GM19467 (cell line): ENCODE measurements around the gene TBRG1.

Experiments
- ATAC-seq: cut with Tn5 transposase; IDR thresholded peaks from one replicate; pipeline ENCODE4 v1.9.1; 2021; ENCODE audit warnings: mild to moderate bottlenecking, moderate library complexity; ENCODE audit not compliant: unreplicated experiment

TBRG1 gene

DNA sequence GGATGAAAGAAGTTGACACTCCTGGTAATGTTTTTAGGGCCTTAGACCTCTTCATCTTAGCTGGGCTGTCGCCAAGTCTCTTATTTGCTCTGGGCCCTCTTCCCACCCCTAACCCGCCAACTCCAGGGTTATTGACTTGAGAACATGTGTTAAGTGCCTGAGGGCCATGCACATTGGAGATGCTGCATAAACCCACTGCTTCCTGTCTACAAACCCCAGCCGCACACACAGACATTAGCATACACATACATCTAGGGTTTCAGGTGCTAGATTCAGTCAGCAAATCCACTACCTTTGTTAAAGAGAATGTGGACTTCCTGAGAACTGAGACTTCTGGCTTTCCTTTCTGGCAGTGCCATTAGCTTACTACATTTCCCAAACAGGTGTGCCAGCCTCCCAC lies 10.6 kb upstream of the TBRG1 start:
- no peak for ATAC-seq

DNA sequence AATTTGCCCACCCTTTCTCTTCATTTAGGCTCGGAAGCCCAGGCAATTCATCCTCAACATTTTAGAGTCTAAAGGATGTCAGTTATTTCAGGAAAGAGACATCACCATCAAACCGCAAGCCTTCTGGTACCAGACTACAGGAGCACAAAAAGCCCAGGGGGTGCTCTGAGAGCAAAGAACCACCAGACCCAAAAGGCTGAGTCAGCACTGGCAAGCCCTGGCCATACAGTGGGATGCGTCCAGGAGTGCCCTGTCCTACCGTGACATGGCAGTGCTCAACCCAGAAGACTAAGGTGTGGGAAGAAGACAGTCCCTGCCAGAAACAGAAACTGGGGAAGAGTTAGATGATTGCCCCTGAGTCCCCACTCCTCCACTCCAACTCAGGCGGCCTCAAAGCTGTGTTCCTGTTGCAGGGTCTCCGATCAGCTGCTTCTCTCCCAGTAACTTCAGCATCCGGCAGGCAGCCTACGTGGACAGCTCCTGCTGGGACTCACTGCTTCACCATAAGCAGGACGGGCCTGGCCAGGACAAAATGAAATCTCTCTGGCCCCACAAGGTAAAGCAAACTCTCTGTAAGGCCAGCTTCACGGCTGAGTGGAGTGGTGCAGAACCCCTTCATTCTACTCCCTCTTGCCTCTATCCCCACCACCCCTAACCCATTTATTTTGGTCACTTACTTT lies 10.0 kb upstream of the TBRG1 start:
- ATAC-seq = no peak

DNA sequence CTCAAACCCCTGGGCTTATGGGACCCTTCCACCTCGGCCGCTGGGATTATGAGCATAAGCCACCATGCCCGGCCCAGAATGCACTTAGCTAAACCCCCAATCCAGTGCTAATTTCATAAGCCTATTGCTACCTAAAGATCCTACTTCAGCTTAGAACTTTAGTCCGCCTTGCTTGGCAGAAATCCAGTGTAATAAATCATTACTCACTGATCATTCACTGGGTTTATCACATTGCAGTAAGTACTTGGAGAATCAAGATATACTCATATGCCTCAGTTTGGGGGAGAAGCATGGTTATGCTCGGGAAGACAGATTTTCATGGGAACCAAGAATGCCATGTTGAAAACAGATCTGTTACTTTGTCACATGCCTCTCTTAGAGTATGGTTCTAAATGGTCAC lies 3.8 kb upstream of the TBRG1 start:
- ATAC-seq = no peak

DNA sequence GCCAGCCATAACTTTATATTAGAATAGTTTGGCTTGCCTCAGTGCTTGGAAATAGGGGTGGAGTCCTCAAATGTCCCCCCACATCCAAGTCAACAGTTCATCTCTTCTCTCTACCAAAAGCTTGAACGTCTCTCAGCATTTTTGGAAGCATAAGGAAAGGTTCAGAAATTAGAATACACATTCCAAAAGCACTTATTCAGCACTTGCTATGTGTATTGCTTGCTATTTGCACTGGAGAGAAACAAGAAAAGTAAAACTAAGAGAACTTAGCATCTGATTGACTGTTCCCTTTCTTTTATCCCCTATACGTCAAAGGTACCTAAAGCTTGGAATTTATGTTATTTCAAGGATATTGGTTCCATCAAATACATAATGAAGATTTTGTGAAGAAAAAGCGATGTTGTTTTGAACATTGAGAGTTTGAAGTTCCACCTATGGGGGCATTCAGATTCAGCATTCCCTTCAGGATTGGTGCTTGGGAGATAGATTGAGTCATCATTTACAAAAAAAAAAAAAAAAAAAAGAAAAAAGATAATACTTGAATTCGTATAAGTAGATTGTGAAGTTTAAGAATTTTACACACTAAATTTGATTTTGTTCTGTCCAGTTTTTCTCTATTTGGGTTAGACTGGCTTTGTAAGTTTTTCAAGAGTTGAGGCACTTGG lies 1.3 kb downstream of the TBRG1 start:
- no peak for ATAC-seq

DNA sequence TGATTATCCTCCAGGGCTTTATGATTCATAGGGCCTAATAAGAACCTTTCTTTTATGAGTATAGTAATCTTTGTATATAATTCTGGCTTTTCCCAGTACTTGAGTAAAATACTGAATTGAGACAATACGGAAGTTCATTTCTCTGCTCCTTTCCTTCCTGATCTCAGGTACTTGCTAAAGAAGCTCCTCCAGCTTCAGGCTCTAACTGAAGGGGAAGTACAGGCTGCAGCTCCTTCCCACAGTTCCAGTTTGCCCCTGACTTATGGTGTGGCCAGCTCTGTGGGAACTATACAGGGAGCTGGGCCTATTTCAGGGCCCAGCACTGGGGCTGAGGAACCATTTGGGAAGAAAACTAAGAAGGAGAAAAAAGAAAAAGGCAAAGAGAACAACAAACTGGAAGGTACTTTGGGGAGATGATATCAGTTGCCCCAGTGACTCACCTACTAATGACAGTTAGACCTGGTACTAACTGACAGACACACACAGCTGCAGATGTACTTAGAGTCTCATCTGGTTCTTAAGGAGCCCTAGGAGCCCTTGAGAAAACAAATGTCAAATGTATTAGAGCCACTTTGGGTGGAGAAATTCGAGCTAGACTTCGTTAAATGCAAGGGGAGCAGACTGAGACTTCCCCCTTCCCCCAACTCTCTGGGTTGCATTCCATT lies 3.0 kb downstream of the TBRG1 start:
- ATAC-seq = no peak

DNA sequence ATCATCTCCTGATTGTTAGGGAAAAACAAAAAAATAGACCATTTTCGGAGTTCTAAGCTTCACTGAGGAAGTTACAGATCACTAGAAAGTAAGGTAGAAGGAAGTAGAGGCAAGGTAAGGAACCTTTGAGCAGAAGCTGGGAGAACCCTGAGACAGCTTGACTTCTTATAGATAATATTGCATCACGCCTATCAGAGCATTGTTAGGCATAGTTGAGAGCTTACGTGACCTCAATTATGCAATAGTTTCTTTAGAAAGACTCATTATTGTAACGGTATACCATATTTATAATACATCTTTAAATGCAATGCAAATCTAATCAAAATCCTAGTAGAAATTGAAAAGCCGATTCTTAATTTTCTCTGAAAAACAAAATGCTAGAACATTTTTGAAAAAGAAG lies 4.9 kb downstream of the TBRG1 start:
- ATAC-seq = no peak

DNA sequence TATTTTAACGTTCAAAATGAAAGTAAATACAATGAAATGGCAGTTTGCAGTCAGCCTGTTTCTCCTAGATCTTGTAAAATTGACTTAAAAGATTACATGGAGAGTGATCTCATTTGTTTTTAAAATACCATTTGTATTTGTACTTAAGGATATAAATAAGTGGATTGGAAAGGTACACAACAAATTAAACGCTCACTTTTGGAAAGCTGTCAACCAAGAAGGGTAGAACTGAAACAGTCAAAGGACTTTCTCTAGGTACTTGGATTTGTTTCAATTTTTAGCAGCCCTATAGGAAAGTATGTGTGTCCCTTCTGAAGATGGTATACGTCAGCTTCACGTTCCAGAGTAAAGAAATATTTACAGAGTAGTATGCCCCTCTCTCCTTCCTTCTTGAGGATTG lies 7.3 kb downstream of the TBRG1 start:
- ATAC-seq = no peak

DNA sequence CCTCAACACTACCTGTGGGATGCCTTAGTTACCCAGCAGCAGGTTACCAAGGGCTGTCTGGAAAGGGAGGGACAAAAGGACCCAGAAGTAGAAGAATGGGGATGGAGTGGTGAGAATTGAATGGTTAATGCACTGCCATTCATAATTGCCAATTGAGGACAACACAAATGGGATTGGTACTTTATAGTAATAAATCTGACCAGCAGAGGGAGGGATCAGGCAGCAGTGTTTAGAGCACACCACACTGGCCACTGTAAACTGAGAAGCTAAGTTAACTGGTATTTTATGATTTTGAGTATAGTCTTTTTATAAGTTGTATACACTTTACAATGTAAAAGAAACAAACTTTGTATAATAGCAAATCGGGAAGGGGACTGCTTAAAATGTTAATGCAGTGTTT lies 10.7 kb downstream of the TBRG1 start:
- ATAC-seq = no peak

DNA sequence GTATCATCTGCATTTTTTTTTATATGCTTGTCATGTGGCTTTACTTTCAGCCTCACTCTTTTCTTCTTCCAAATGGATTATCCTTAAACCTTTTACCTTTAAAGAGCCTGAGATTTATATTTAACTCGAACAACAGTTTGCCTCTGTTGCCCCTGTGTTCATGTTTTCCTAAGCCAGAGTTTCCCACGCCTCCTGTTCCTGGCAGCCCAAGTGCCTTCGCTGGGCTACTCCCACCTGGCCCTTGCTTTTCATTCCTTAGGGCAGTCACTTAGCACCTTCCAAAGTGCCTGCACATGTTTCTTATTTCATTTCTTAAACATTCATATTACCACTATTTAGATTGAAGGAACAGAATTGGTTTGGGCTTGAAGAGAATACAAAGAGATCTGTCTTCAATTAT lies 13.3 kb downstream of the TBRG1 start:
- no peak for ATAC-seq

DNA sequence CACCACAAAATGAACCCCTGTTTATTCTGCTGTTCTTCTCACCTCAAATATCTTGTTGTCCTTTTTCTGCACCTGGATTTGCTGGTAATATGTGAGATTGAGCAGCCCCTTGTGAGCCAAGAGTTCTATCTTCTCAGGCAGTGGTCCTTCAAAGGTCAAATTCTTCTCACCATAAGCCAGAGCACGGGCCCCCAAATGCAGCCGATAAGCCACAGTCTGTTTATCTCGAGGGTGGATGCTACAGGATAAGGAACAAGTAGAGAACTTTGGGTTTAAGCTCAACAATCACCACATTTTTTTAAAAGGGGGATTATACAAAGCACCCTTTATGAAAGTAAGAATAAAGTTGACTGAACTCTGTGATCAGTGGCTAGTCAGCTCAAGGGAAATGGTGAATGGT lies 15.8 kb downstream of the TBRG1 start:
- ATAC-seq = no peak

DNA sequence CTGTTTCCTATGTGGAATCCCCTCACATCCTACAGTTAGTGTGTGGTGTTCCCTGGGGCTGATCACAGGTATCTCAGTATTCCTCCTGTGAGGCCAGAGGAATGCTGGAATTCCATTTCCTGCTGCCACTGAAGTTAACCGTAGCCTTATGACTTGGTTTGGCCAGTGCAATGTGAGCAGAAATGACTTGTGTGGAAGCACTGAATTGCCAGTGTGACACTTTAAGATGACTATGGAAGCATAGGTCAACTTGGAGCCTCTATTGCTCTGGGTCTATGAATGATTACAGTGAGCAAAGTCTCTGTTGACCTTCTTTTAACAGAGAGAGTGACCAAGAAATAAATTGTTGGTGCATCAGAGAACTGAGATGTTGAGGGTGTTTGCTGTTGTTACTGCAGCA lies 16.5 kb downstream of the TBRG1 start:
- ATAC-seq = no peak

DNA sequence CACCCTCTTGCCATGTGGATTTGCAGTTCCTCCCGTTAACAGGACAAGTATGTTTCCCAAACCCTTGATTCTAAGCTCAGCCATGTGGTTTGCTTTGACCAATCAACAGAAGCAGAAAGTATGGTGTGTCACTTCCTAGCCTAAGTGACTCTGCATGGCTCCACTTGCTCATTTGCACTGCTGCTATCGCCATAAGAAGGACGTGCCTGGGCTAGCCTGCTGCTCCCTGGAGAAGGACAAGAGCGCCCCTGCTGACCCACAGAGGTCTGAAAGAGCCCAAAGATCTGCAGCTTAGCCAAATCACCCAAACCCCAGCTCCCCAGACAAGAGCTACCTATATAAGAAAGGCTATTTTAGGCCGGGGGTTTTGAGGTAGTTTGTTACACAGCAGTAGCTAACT lies 18.0 kb downstream of the TBRG1 start:
- ATAC-seq = no peak

DNA sequence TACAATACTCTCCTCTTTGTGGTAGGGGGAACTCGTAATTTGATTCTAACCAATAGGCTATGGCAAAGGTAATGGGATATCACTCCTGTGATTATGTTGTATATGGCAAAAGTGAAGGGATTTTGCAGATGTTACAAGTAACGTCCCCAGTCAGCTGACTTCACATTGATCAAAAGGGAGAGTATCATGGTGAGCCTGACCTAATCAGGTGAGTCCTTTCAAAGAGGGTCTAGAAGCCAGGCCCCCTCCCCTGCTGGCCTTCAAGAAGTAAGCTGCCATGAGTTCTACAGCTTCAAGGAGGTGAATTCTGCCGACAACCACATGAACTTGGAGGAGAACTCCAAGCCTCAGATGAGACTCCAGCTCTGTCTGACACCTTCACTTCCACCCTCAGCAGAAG lies 20.0 kb downstream of the TBRG1 start:
- no peak for ATAC-seq

DNA sequence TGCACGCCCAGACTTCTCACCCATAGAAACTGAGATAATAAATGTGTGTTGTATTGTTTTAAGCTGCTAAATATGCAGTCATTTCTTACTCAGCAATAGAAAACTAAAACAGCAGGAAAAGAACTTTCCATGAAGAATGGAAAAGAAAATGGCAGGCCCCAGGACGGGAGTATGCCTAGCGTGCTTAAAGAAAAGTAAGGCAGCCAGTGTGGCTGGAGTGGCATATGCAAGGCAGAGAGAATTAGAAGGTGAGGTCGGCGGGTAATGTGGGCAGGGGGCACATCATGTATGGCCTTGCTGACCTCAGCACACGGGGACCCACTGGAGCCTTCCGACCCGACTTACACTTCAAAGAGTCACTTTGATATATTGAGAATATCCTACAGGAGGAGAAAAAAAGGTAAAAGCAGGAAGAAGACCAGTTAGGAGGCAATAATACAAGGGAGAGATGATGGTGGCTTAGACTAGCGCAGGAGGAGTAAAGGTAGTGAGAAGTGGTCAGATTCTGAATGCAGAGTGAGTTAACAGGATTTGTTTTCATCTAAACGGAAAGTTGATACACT lies 20.5 kb downstream of the TBRG1 start:
- no peak for ATAC-seq

DNA sequence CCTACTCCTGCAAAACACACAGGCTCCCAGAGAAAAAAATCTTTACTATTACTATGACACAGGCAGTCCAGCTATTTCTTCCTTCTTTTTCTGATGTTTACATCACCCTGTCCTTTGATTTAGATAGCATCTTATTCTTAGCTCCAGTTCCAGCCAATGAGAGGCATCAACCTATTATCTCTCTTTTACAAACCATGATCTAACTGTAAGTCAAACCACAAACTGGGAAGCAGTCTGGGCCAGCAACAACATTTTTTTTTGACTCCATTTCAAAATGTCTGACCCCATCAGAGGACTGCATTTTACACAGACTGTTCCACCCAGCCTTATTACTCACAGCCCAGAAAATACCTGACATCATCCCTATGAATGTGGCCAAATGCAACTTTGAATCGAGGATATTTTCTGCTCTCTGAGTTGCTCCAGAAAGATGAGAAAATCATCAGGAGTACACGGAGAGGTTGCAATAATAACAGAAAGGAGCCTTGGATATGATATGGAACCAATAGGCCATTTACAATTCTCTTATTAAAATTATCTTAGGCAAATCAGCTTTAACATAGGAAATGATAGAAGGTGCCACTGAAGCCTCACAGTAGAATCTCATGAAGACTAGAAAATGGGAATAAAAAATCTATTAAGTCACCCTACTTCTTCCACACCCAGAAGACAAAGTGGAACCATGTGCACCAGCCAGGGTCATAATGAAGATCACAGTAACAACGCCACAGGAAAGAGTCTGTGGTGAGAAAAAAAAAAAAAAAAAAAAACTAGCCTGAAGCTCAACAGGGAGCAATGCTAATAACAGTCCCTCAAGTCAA lies 21.2 kb downstream of the TBRG1 start:
- no peak for ATAC-seq

DNA sequence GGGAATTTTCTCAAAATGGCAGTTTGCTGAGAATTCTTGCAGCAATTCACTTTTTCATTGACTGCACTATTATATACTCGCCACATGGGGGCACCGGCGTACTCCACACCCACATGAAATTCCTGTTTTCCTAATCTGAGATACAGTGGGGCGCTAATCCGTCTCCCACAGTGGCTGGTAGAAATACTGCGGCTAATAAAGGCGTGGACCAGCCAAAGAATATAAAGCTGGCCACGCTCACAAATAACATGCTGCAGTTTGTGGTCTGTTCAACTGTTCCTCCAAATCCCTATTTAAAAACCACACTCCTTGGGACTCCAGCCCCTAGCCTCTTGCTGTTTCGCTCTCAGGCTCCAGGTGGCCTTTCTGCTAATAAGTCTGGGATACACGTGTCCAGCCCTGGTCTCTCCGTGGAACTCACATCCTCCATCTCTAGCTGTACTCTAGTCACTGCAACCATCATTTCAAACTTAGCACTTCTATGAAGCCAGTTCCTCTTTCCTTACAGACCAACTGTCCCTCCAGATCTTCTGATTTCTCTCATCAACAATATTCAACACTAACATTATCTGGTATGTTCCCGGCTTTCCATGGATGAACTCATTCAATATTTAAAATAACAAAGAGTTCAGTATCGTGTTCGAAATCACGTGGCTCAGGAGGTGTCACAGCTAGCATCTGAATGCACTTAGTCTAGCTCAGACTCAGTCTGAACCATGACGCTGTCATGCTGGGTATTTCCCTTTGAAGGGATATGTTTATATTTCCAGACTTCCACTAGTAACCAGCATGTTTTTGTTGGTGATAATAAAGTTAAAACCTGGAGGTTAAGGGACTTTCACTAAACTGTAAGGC lies 22.0 kb downstream of the TBRG1 start:
- peak; percentile 54 for ATAC-seq

DNA sequence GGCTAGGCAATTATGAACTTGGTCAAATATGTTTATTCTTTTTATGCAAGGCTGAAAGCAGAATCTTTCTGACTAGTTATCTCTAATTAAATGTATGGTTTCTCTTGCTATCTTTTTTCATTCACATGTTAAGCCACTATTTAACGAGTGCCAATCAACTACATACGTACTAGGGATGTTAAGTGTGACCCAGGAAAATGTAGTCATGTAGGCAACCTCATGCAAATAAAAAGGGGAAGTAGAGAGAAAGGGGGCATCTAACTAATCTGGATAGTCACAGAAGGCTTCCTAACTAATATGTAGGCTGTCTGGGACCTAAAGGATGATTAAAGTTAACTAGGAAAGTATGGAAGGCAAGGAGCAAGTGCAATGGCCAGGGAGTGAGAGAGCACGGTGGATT lies 23.5 kb downstream of the TBRG1 start:
- peak; percentile 50 for ATAC-seq

DNA sequence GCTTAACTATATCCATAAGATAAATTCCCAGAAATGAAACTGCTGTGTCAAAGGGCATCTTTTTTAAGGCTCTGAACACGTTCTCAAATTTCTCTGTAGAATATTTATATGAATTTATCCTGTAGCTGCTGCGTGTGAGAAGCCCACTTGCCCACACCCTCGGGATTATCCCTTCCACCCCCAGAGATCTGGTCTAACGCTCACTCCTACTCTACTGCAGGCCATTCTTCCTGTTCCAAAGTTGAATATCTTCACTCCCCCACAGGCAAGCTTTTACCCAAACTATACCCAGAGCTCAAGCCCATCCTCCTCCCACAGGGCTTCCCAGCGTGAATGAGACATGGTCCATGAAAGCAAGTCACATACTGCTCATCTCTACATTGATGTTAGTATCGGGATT lies 25.9 kb downstream of the TBRG1 start:
- ATAC-seq = no peak

DNA sequence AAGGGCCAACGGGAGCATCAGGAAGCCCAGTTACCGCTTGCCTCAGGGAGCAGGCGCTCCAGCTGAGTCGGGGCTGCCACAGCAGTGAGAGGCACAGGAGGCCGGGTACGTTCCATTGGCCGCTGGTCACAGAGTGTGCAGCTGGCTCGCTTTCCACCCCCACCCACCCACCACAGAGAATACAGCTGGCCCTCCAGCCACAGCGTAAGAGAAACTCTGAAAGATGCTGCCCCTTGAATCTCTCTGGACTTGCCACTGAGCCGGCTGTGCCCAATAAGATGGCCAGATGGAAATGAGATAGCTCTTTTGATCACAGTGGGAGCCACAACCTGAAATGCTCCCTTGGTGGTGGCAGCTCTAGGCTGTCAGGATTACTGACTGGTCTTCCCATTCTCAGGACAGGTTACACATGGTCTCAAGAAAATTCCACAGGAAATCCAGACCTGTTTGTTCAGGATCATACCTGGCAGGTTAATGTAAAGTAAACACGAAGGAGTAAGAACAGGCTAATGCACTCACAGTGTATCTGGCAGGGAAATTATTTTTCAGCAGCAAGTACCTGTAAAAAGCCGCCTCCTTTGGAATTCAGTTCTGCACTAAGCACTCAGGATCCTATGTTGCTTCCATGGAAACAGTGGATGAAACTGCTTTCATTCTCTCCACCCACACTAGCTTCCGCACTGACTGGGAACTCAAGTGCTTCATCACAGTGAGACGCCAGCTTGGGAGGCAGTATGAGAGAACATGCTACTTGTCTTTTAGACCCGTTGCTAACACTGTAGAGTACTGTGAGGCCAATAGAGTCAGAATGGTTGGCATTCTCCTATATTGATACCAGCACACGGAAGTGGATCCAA lies 34.3 kb downstream of the TBRG1 start:
- ATAC-seq = no peak
